GM19099 (cell line): ENCODE data around the gene WWOX.

Source experiments
- POLR2A ChIP-seq: IDR thresholded peaks from 3 replicates; pipeline ENCODE4 v1.6.1; 2011; ENCODE audit warnings: low read depth; ENCODE audit not compliant: insufficient read length; ENCODE audit errors: extremely low read depth

WWOX gene

DNA sequence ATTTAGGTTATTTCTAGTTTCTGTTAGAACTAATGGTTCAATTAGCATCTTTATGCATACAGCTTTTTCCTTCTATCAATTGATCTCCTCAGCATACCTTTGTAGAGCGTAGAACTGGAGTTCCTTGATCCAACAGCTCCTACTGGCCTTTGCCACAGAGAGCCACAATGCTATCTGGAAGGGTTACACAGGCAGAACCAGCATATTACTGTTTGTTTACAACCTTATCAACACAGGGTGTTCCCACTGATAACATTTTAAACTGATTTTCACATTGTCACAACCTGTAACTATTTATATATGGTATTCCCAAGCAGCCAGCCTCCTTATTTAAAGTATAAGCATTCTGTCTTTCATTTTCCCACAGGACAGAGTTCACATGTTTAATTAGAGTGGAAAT is 1118.9 kb downstream of the WWOX start:
- TF ChIP-seq POLR2A = no peak

DNA sequence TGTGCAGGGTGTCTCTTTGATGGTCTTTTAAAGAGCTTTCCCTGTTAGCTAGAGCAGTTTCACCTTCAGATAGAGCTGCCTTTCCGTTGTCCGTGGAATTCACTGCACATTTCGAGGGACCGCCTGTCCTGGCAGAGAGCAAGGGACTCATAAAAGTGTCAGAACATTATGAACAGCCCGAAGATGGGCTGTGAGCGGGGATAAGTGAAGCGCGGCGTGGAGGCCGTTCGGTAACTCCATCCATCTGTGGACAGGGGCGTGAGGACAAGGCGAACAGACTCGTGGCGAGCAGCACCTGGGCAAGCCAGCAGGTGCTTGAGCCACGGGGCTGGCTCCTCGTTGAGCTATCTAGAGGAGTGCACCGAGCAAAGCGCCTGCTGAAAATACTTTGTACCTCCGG is 1129.9 kb downstream of the WWOX start:
- no peak for TF ChIP-seq POLR2A

DNA sequence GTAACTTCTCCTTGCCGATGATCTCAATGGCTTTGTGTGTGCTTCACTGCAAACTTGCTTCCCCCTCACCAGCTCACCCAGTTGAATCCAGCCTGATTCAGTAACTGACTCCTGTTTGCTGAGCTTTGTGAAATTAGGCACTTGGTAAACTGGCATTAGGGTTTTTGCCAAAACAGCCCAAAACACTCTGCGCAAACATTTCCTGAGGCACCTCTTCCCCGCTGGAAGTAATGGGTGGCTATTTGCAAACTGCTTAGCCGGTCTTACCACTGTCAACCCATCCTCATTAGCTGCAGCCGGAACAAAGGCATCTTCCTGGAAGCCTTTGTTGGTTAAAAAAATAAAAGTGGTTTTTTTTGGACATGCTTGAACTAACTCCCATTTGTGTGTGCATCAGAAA is 1147.9 kb downstream of the WWOX start:
- no peak for TF ChIP-seq POLR2A

DNA sequence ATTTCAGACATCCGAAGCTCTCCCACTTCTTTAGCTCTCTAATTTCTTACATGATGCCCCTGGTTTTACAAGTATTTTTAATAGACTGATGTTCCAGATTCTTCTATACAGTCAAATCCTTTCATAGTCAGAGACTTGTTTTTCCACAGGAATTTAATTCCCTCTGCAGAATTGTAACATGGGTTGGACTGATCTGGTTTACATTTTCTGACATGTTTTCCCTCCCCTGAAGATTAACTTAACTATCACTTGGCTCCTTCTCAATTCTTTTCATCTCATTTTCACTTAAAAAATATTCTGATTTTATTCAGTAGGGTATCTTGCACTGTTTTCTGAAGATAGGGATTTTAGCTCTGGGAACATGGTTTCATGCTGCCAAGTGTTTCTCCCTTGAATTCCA is 1148.9 kb downstream of the WWOX start:
- no peak for TF ChIP-seq POLR2A

DNA sequence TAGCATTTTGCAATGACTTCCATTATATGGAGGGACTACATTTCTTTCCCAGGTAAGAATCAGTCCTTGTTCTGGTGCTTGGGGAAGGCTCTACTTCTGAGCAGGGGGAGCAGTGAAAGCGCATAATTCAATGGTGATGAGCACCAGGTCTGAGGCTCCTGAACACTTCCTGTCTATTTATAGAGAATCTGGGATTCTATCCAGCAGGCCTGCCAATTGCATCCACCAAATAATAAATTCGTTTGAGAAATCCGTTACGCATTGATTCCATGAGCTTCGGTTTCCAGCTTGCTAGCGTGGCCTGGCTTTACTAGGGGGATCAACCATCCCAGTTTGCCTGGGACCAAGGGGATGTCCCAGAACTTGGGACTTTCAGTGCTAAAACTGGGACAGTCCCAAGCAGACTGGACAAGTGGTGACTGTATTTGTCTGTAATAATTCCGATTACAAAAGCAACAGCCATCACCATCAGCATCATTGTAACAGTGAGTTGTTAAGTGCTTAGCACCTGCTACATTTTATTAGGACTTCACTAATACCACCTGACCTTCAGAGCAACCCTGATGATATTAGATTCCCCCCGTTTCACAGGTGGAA is 1151.1 kb downstream of the WWOX start:
- TF ChIP-seq POLR2A = no peak

DNA sequence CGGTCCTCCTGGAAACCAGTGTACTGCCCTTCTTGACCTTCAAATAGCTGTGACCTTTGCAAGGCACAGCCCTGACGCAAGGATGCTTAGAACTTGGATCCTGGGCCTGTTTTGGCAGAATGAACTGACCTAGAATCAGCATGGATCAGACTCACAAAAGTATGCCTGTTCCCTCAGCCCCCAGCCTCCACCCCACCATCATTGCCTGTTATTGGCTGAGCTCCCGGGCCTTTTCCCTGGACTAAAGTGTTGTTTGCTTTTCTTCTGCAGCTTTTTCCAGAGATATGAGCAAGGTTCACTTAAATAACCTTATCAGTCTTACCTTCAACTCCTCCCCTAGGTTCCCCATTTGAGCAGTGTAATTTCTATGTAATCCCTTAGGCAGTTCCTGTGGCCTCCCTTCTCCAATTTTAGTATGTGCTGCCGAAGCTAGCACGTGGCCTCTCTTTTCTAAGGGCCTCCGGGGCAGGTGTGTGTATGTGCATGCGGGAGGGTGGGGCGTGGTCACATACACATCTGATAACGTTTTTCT is 1153.7 kb downstream of the WWOX start:
- no peak for TF ChIP-seq POLR2A

- no peak for TF ChIP-seq POLR2A
Measured at GRCh38 chr16:79257953-79258490, 1158.6 kb downstream of the WWOX start.

DNA sequence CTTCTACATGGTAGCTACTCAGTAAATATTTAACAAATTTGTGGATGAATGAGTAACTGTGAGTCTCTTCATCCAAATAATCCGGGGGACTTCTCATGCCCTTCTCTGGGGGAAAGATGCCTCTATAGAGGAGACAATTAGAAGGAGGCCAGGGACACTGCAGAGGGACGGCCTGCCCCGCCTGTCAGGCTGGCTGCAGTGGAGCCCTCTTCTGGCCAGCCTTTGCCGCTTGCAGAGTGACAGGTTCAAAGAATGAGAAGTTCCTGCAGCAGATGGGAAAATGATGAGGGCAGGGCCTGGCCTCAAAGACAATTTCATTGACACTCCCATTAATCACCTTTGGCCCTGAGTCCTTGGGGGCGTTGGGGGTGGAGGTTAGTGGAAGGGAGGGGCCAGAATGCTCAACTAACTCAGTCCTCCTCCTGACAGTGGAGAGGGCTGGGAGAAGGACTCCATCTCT is 1162.1 kb downstream of the WWOX start:
- TF ChIP-seq POLR2A = no peak

DNA sequence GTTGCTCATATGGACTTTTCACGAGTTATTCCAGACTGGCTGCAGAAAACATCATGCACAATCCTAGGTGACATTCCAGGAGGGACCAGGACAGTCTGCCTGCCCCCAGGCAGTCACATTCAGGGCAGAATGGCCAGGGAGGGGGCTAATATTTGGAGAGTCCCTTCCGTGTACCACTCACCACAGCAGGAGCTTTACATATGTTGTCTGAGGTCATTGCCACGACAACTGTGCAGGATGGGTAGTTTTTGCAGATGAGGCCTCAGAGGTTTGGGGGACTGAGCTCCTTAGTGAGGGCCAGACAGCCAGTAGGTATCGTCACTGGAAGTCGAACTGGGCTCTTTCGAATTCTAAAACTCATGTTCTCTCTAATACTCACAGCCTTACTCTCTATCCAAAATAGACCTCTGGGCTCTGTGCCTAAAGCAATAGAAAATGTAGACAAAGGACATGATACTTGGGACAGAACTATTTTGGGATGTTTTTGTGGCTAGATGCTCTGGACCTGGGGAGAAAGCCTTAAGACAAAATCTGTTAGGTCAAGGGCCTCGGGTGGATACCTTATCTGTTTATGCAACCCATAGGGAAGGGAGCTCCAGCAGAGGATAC is 1162.6 kb downstream of the WWOX start:
- no peak for TF ChIP-seq POLR2A
